Activated naive CD4-positive, alpha-beta T cell treated with anti-CD3 and anti-CD28 coated beads, Interleukin-2, amount 50 U/mL, for 72 hours (primary cell): ENCODE data around the gene PRPS1L1. TPM values are rescaled to one million over a fixed set of nuclear protein-coding genes. Genes with fewer than 3 reads are reported as not detected.

ENCODE experiments used
- ATAC-seq, 2 donors: fragments of 150-1000 bp; cut with Tn5 transposase; 2 replicates each; pipeline ENCODE4 v1.10.0; 2021; ENCODE audit warnings: mild to moderate bottlenecking in 2 of 2, moderate library complexity in 2 of 2
- DNase-seq, 2 donors: peaks; one replicate each; pipeline ENCODE4 v3.0.0; 2021 to 2022; ENCODE audit warnings: low spot score in 2 of 2
- H3K27ac Mint-ChIP-seq, 2 donors: one replicate each; pipeline ENCODE4 v1.8.0; 2022; ENCODE audit warnings: mild to moderate bottlenecking in 2 of 2, mixed read lengths in 2 of 2
- H3K36me3 Mint-ChIP-seq, 2 donors: one replicate each; pipeline ENCODE4 v1.8.0; 2022; ENCODE audit warnings: mixed read lengths in 2 of 2
- H3K9me3 Mint-ChIP-seq, 2 donors: one replicate each; pipeline ENCODE4 v1.8.0; 2022; ENCODE audit warnings: mixed read lengths in 2 of 2
- total RNA-seq, 2 donors: library from RNA; stranded (reverse); gene quantifications; one replicate each; pipeline ENCODE4 v1.2.3, GENCODE V29; 2022

The PRPS1L1 gene
- total RNA-seq, result not detected

- no peaks in the 10 kb centered on the region for H3K36me3 Mint-ChIP-seq
- ATAC-seq, result no peak
- H3K27ac Mint-ChIP-seq, result no peak within 1 kb of the TSS
- no peak for DNase-seq
- H3K9me3 Mint-ChIP-seq, result no peaks in the 10 kb centered on the region
These were observed at the start of gene PRPS1L1 for GRCh38 chr7:18027628-18028027. TSS of gene PRPS1L1 (minus strand) at chr7:18027846.

- DNase-seq (no peak), ATAC-seq (no peak)
- no peak overlapping the region for H3K27ac Mint-ChIP-seq
- H3K36me3 Mint-ChIP-seq, result peaks cover 4 to 5% of the 10 kb centered on the region in 2 donors
- H3K9me3 Mint-ChIP-seq, result peaks cover 6 to 9% of the 10 kb centered on the region in 2 donors
These were observed 48.8 kb upstream of the PRPS1L1 start for GRCh38 chr7:18076461-18076860.

GRCh38 chr7:18068745-18069144, 41.1 kb upstream of the PRPS1L1 start:
- no peaks in the 10 kb centered on the region for H3K9me3 Mint-ChIP-seq
- DNase-seq (no peak), ATAC-seq (no peak)

DNA sequence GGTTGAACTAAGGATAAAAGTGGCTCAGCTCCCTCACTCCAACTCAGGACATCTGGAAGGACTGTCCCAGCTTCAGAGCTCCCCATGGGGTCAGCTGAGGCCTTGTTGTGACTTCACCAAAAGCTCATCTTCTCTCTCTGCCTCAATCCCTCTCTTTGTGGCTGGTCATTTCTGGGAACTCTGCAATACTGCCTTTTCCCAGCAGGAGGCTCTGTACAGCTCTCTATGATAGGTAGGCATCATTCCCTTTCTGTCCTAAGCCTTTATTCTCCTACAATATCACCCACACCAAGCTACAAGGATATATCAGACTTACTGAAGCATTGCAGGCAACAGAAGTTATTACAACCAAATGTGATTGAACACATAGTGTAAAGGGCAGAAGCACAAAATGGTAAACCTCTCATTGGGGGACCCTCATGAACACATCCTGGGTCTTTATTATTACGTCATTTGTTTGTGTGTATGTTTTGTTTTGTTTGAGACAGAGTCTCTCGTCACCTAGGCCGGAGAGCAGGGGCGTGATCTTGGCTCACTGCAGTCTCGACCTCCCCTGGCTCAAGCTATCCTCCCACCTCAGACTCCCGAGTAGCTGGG, 36.7 kb upstream of the PRPS1L1 start:
- H3K9me3 Mint-ChIP-seq, result no peaks in the 10 kb centered on the region
- no peak for ATAC-seq
- peak in 1 of 2 donors; percentile 33 for DNase-seq
- H3K36me3 Mint-ChIP-seq, result no peaks in the 10 kb centered on the region
- no peak overlapping the region for H3K27ac Mint-ChIP-seq

More at GRCh38 chr7:18068745-18069144, 41.1 kb upstream of the PRPS1L1 start:
- no peak overlapping the region for H3K27ac Mint-ChIP-seq
- H3K36me3 Mint-ChIP-seq, result no peaks in the 10 kb centered on the region

- H3K27ac Mint-ChIP-seq, result no peak overlapping the region
- no peak for DNase-seq
- no peaks in the 10 kb centered on the region for H3K36me3 Mint-ChIP-seq
- no peaks in the 10 kb centered on the region for H3K9me3 Mint-ChIP-seq
- no peak for ATAC-seq
These were observed 35.7 kb upstream of the PRPS1L1 start for GRCh38 chr7:18063149-18063901.

- ATAC-seq, result no peak
- Mint-ChIP-seq H3K36me3 (no peaks in the 10 kb centered on the region), H3K27ac (no peak overlapping the region)
These were observed 31.5 kb upstream of the PRPS1L1 start for GRCh38 chr7:18059171-18059570.

DNA sequence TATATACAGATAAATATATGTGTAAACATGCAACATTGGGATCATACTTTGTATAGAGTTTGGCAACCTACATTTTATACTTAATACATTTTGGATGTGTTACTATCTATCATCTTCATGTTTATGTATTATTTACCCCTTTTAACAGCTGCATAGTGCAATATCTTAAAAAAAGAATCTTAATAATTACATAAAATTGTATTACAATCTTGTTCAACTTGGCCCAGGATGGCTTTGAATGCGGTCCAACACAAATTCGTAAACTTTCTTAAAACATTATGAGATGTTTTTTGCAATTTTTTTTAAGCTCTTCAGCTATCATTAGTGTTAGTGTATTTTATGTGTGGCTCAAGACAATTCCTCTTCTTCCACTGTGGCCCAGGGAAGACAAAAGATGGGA, 26.3 kb upstream of the PRPS1L1 start:
- no peak overlapping the region for H3K27ac Mint-ChIP-seq
- H3K36me3 Mint-ChIP-seq, result no peaks in the 10 kb centered on the region
- no peak for DNase-seq
- H3K9me3 Mint-ChIP-seq, result no peaks in the 10 kb centered on the region
- ATAC-seq, result no peak

More at GRCh38 chr7:18059171-18059570, 31.5 kb upstream of the PRPS1L1 start:
- DNase-seq, result no peak
- no peaks in the 10 kb centered on the region for H3K9me3 Mint-ChIP-seq

- H3K27ac Mint-ChIP-seq, result no peak overlapping the region
These were observed 25.7 kb upstream of the PRPS1L1 start for GRCh38 chr7:18053177-18053928.

GRCh38 chr7:18049262-18049661, 21.6 kb upstream of the PRPS1L1 start:
- DNase-seq (no peak), ATAC-seq (no peak)
- Mint-ChIP-seq H3K9me3 (no peaks in the 10 kb centered on the region), H3K36me3 (no peaks in the 10 kb centered on the region), H3K27ac (no peak overlapping the region)

More at GRCh38 chr7:18053177-18053928, 25.7 kb upstream of the PRPS1L1 start:
- no peak for ATAC-seq
- DNase-seq, result no peak
- no peaks in the 10 kb centered on the region for H3K9me3 Mint-ChIP-seq
- no peaks in the 10 kb centered on the region for H3K36me3 Mint-ChIP-seq

GRCh38 chr7:18046601-18047000, 19.0 kb upstream of the PRPS1L1 start:
- Mint-ChIP-seq H3K27ac (no peak overlapping the region), H3K9me3 (peaks cover 3 to 5% of the 10 kb centered on the region in 2 donors), H3K36me3 (peaks cover 4 to 6% of the 10 kb centered on the region in 2 donors)
- ATAC-seq (no peak), DNase-seq (no peak)

DNA sequence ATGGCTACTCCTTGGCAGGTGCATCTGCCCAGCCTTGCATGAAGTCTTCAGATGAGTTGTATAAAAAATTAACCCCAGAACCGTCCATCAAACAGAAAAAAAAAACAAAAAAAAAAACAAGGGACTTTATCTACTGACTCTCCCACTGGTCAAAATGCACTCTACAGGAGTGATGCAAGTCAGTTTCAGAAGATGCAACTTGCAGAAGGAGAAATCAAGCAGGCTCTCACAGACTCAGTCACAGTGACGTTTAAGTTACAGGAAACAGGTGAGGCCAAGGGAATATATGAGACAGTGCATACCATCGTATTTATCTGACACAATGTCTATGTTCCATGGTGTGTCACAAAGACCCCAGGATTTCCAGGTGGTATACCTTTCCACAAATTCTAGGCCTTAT, 17.5 kb upstream of the PRPS1L1 start:
- ATAC-seq (no peak), DNase-seq (no peak)
- Mint-ChIP-seq H3K9me3 (peaks cover 3 to 5% of the 10 kb centered on the region in 2 donors), H3K36me3 (peaks cover 4 to 6% of the 10 kb centered on the region in 2 donors), H3K27ac (no peak overlapping the region)

DNA sequence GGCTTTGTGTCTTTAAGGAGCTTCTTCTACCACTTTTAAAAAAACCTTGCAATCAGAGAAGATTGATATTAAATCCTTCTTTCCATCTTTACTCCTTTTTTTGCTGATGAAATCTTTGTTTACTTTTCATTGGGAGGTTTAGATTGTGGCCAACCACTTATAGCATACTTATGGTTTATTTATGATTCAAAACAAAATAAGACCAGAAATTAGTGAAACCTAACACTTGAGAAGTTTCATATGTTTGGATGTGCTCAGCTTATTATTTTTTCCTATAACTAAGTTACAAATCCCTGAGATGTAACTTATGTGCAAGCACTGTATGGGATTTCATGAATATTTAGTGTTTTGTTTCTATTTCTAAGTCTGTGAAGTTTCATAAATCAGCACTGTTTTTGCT, 13.5 kb upstream of the PRPS1L1 start:
- H3K27ac Mint-ChIP-seq, result no peak overlapping the region
- no peak for ATAC-seq
- H3K36me3 Mint-ChIP-seq, result peaks cover 4 to 6% of the 10 kb centered on the region in 2 donors

GRCh38 chr7:18040196-18040595, 12.6 kb upstream of the PRPS1L1 start:
- H3K9me3 Mint-ChIP-seq, result peaks cover 3 to 5% of the 10 kb centered on the region in 2 donors
- no peak for DNase-seq
- peaks cover 4 to 6% of the 10 kb centered on the region in 2 donors for H3K36me3 Mint-ChIP-seq
- H3K27ac Mint-ChIP-seq, result no peak overlapping the region
- no peak for ATAC-seq

More for the DNA sequence above, 13.5 kb upstream of the PRPS1L1 start:
- peaks cover 3 to 5% of the 10 kb centered on the region in 2 donors for H3K9me3 Mint-ChIP-seq
- DNase-seq, result no peak

DNA sequence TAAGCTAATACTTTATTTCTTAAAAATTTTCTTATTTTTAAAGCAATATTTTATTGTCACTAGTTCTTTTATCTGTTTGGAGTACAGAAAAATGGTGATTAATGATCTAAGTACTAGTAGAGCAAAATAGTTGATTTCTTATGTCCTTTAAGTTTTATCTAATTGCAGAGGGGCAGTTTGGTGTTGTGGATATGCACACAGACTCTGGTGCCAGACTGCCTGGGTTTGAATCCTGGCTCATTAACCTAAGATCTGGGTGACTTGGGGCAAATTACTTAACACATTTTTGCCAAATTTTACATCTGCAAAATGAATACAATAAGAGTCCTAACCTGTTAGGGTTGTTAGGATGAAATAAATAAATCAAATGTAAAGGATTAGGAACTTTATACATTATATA, 10.7 kb upstream of the PRPS1L1 start:
- Mint-ChIP-seq H3K36me3 (peaks cover 4 to 6% of the 10 kb centered on the region in 2 donors), H3K27ac (no peak overlapping the region), H3K9me3 (peaks cover 3 to 5% of the 10 kb centered on the region in 2 donors)
- DNase-seq (no peak), ATAC-seq (no peak)

DNA sequence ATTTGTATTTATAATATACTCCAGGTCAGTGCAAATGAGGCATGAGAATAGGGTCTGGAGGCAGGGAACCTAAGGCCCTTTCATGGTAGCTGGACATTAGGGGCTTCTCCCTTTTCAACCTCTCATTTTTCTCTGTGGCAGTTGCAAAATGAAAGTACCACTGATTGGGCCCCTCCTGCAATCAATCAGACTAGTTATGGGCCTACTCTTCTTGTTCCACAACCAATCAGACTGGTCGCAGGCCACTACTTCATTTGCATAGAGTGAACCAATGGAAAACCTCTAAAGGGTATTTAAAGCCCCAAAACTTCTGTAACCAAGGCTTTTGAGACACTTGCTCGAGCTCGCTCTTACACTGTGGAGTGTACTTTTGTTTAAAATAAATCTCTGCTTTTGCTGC, 10.0 kb upstream of the PRPS1L1 start:
- Mint-ChIP-seq H3K9me3 (peaks cover 0 to 1% of the 10 kb centered on the region in 2 donors), H3K36me3 (peaks cover 0 to 1% of the 10 kb centered on the region in 2 donors), H3K27ac (no peak overlapping the region)
- DNase-seq, result no peak
- no peak for ATAC-seq

- no peak for DNase-seq
- Mint-ChIP-seq H3K36me3 (no peaks in the 10 kb centered on the region), H3K27ac (no peak overlapping the region), H3K9me3 (no peaks in the 10 kb centered on the region)
- ATAC-seq, result no peak
These were observed 9.1 kb upstream of the PRPS1L1 start for GRCh38 chr7:18036783-18037182.

- no peak for DNase-seq
- Mint-ChIP-seq H3K27ac (no peak overlapping the region), H3K9me3 (no peaks in the 10 kb centered on the region), H3K36me3 (no peaks in the 10 kb centered on the region)
- no peak for ATAC-seq
These were observed 3.1 kb upstream of the PRPS1L1 start for GRCh38 chr7:18030758-18031157.
